Rectal smooth muscle tissue (tissue), 1 donor: ENCODE measurements around the gene CYB561D2.

Experiments used
- H3K27ac ChIP-seq: one replicate; pipeline ENCODE4 v1.7.0; 2013; ENCODE audit warnings: low read depth, low read length, inconsistent platforms
- H3K27me3 ChIP-seq: one replicate; pipeline ENCODE4 v1.7.0; 2013; ENCODE audit warnings: low read length; ENCODE audit not compliant: control insufficient read depth, insufficient read depth
- H3K36me3 ChIP-seq: one replicate; pipeline ENCODE4 v1.7.0; 2013; ENCODE audit warnings: low read length; ENCODE audit not compliant: control insufficient read depth, insufficient read depth
- H3K4me1 ChIP-seq: one replicate; pipeline ENCODE4 v1.7.0; 2013; ENCODE audit warnings: low read length; ENCODE audit not compliant: control insufficient read depth, insufficient read depth
- H3K4me3 ChIP-seq: one replicate; pipeline ENCODE4 v1.7.0; 2013; ENCODE audit warnings: low read length
- H3K9ac ChIP-seq: one replicate; pipeline ENCODE4 v1.7.0; 2013; ENCODE audit warnings: low read length

The CYB561D2 gene

DNA sequence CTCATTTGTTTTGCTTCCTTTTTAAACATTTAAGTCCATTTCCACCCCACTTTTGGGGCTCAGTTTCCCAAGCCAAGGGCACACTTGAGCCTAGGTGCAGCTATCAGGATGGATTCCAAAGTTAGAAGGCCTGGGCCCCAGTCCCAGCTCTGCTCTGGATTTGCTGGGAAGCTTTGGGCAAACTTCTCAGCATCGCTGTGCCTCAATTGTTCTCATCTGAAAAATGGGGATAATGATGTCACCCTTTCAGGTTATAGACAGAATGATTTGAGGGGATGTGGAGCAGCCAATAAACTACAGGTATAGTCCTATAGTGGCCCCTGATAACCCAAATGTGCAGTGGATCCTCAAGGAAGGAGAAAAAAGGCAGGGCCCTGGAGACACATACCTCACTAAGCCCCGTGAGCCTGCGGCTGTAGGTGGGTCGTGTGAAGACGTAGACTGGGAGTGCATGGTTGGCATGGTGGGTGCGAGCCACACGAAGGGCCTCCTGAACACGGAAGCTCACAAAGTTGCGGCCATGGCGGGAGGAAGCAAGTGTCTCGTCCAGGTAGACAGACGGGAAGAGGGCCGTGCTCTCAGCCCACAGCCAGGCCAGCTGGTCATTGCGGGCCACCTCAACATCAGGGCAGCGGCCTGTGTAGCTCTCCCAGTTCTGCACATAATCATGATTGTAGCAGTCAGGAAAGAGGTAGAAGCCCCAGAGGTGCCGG lies 31.3 kb upstream of the CYB561D2 start:
- Histone ChIP-seq H3K9ac (no peak overlapping the region), H3K4me3 (no peak overlapping the region), H3K4me1 (peaks cover 21% of the 10 kb centered on the region), H3K27ac (no peak overlapping the region), H3K36me3 (peaks cover 8% of the 10 kb centered on the region), H3K27me3 (no peaks in the 10 kb centered on the region)

DNA sequence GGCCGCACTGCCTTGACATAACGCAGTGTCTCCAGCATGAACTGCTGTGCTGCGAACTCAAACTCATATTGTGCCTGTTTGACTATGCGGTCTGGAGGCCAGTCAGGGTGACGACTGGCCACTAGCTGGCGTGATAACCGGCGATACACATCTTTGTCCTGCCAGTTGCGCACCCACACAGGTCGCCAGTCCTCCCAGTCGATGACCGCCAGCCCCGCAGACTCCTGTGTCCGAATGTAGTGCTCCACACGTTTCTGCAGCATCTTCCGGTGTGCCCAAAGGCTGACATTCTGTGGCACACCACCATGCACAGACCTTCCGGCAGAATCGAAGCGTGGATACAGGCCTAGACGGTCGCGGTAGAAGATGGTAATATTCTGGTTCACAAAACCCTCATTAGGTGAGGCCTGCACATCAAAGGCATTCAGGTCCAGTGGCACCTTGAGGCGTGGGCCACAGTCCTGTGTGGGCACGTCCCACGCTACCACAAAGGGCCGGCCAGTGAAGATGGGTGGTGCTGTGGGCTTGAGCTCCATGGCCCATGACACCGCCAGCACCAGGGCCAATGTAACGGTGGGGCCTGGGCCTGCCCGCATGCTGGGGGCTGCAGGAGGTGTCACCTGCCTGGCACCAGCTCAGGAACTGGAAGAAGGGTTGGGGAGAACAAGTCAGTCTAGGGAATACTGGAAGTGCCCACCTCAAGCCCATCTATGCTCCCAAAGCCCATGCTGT lies 30.6 kb upstream of the CYB561D2 start:
- Histone ChIP-seq H3K27me3 (no peaks in the 10 kb centered on the region), H3K9ac (peak overlapping the region; percentile 76), H3K4me3 (peak overlapping the region; percentile 94), H3K27ac (peak overlapping the region; percentile 96), H3K4me1 (peaks cover 21% of the 10 kb centered on the region), H3K36me3 (peaks cover 8% of the 10 kb centered on the region)

DNA sequence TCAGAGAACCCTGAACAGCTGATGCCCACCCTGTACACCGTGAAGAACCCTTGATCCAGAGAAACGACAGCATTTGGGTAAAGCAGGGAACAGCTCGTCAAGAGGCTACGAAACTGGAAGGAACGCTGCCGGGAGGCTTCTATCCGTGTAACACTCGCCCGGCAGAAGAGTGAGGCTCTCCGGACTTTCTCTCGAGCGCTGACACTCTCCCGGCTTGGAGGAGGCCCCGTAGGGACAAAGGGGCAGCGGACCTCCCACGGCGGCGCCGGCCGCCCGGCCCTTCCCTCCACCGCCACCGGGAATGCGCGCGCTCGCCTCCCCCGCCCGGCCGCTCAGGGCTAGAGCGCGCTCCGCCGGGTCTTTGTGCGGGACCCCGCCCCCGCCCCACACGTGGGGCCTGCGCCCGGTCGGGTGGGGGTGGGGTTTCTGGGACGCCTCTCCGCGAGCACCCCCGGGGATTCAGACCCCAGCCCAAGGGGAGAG lies 29.8 kb upstream of the CYB561D2 start:
- Histone ChIP-seq H3K36me3 (peaks cover 11% of the 10 kb centered on the region), H3K4me3 (peak overlapping the region; percentile 94), H3K27me3 (no peaks in the 10 kb centered on the region), H3K4me1 (peaks cover 21% of the 10 kb centered on the region), H3K9ac (peak overlapping the region; percentile 76), H3K27ac (peak overlapping the region; percentile 96)

DNA sequence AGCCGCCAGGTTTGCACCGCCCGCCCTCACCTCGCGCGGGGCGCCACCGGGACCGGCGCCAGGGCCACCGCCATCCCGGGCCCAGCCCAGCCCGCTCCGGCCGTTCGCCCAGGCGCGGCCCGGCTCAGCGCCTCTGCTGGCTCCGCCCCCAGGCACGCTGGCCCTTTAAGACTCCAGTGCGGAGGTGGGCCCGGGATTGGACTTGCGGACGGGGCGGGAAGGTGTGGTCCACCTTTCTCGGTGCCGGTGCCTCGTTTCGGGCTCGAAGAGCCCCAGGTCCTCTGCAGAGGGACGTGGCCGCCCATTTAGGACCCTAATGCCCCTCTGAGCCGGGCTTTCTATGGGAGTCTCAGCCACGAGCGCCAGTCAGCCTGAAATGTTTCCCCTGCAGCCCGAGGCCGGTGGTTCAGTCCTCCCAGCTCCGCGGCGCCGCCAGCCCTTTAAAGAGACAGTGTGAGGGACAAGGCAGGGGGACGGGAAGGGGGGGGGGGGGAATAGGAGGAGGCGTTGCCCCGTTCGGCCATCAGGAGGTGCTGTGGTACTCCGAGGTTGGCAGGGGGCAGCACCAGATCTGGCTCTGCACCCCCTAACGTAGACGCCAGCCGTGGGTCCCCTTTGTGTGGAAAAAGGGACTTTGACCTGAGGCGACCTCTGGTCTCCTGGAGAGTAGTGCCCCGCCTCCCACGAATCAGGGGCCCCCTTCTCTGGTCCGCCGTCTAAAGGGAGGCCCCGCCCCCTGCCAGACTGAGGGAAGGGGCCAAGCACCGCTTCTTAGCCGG lies 29.1 kb upstream of the CYB561D2 start:
- Histone ChIP-seq H3K4me1 (peaks cover 21% of the 10 kb centered on the region), H3K9ac (peak overlapping the region; percentile 93), H3K27ac (peak overlapping the region; percentile 96), H3K4me3 (peak overlapping the region; percentile 94), H3K36me3 (peaks cover 13% of the 10 kb centered on the region), H3K27me3 (no peaks in the 10 kb centered on the region)

DNA sequence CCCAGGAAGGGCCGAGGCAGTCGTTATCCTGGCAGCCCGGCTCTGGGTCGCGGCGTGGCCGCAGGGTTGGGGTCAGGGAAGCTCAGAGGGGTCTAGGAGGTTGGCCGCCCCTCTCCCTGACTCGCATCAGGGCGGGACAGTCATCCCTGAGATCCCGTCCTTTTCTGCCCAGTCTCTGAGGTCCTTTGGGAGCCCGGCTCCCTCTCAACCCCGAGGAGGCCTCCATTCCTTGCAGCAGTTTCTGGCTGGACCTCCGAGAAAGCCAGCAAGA lies 28.6 kb upstream of the CYB561D2 start:
- Histone ChIP-seq H3K4me3 (peak overlapping the region; percentile 94), H3K4me1 (peaks cover 22% of the 10 kb centered on the region), H3K27ac (peak overlapping the region; percentile 96), H3K27me3 (no peaks in the 10 kb centered on the region), H3K36me3 (peaks cover 10% of the 10 kb centered on the region), H3K9ac (no peak overlapping the region)

DNA sequence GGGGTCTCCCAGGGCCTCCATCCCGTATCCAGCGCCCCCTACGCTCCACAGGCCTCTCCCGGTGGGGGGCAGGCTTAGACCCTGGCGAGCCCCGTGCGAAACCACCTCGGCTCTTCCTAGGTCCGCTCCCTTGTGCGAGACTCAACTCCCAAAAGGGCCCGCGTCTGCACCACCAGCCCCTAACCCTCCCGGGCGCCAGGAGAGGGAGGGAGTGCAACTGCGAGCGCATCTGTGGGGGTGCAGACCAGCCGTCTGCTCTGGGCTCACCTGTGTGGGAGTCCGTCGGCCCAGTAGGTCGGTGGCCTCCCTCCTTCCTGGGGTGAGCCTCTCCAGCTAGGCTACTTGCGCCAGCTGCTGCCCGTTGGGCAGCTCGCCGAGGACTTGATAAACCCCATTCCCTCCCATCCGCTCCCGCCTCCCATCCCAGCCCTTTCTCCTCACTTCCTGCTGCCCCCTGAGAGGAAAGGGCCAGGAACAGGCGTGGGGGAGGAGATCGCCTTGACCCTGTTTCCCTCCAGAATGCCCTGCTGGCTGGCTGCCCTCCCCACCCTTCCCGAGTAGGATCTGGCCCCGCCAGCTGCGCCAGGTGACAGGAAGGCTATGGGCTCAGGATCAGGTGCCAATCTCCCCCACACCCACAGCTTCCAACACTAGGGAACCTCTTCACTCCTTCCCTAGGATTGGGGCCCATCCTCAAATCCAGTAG lies 28.1 kb upstream of the CYB561D2 start, which contains the start of gene HYAL2:
TSS of gene HYAL2 (minus strand) at position 360 of the 706 bp plus-strand sequence. CDS start 2,256 bp downstream, outside the sequence.
- Histone ChIP-seq H3K36me3 (peaks cover 10% of the 10 kb centered on the region), H3K27me3 (no peaks in the 10 kb centered on the region), H3K27ac (peak within 1 kb of the TSS; percentile 96), H3K4me1 (peaks cover 27% of the 10 kb centered on the region), H3K4me3 (peak within 1 kb of the TSS; percentile 94), H3K9ac (peak within 1 kb of the TSS; percentile 93)

DNA sequence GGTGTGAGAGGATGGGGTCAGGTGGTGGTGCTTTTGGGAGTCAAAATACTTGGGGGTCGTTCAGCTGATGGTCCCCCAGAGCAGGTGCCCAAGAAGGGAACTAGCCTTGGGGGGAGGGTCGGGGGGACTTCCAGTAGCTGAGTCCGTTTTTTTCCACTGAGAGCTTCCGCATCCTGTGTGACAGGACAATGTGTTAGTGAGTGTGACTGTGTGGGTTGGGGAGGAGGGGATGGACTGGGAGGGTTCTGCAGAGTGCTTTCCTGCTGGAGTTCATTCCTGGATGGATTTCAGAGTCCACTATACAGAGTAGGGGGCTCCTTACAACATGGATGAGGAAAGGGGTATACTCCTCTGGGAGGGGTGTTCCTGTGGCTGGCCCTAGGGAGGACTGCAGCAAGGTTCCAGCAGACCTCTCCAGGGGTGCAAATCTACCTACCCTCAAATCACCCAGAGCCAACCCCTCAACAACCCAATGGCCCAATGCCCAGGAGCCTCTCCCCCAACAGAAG lies 27.5 kb upstream of the CYB561D2 start:
- H3K4me3 ChIP-seq = no peak overlapping the region
- peaks cover 27% of the 10 kb centered on the region for H3K4me1 ChIP-seq
- H3K36me3 ChIP-seq = peaks cover 10% of the 10 kb centered on the region
- H3K9ac ChIP-seq = no peak overlapping the region
- no peaks in the 10 kb centered on the region for H3K27me3 ChIP-seq
- peak overlapping the region; percentile 96 for H3K27ac ChIP-seq

DNA sequence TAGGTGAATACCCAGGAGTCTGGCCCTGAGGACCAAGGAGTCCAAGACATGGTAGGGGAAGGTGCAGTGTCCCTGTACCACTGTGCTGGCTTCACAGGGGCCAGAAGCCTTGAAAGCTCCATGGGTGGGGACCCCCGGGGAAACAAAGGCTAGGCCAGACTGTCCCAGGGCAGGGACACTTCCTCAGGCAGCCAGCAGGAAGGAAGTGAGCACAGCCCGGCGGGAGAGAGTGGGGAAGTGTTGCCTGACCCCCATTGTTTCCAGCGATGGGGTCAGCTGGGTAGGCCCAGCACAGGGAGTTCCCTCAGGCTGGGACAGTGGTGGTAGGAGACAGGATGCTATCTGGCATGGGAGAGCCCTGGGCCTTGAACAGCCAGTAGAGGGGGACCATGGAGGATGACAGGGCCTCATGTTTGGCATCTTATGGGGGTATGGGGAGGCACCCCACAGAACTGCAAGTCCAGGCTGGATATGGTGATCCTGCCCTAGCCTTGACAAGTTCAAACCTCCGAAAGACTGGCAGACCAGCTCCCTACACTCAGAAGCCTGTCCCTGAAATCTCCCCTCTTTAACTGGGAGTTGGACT lies 27.0 kb upstream of the CYB561D2 start:
- Histone ChIP-seq H3K4me3 (no peak overlapping the region), H3K4me1 (peaks cover 33% of the 10 kb centered on the region), H3K36me3 (peaks cover 7% of the 10 kb centered on the region), H3K27ac (peak overlapping the region; percentile 38), H3K9ac (no peak overlapping the region), H3K27me3 (no peaks in the 10 kb centered on the region)

DNA sequence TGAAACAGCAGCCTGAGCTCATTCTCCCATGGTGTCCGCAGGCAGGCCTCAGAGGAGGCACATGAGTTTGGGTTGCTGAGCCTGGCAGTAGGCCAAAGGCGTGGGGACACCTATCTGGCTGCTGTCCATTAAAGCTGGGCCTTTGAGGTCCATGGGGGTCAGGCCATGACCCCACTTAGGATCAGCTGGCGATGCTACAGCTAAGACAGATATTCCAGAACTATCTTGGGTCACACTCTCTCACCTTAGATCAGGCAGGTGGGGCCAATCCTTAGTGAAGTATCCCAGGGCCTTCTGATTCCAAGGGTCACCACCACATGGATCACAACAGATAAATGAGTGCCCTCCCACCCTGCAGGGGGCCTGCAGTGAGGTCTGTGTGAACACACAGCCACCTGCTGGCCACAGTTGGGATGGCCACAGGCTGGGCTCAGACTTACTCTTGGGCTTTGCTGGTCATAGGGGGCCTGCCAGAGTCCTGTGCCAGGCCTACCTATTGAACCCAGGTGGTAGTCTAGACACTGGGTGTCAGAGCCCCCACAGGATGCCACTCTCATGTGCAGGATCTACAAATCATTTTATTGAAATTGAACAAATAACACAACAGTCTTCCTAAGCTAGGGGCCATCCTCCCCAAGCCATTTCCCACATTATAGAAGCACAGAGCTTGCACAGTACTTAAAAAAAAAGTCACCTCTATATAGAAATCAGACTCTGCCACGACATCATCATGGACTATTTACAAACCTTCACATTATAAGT lies 26.1 kb upstream of the CYB561D2 start:
- peaks cover 5% of the 10 kb centered on the region for H3K36me3 ChIP-seq
- no peak overlapping the region for H3K9ac ChIP-seq
- no peaks in the 10 kb centered on the region for H3K27me3 ChIP-seq
- no peak overlapping the region for H3K4me3 ChIP-seq
- H3K27ac ChIP-seq = peak overlapping the region; percentile 38
- H3K4me1 ChIP-seq = peaks cover 26% of the 10 kb centered on the region

DNA sequence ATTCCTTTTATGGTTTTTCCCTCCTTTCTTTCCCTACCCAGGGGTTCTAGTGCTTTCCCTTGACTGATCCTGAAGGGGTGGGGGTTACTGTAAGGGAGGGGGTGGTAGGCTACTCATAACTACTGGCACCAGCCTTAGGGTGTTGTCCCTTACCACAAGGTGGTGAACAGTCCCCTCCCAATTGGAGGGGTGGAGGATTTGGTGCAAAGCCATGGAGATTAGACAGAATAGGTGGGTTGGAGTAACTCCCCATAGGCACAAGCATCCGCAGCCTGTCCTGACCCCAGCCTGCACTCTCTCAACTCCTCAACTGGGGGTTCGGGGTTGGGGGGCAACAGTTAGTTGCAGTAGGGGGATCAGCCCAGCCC lies 25.6 kb upstream of the CYB561D2 start:
- H3K27me3 ChIP-seq = no peaks in the 10 kb centered on the region
- peaks cover 5% of the 10 kb centered on the region for H3K36me3 ChIP-seq
- H3K9ac ChIP-seq = no peak overlapping the region
- no peak overlapping the region for H3K27ac ChIP-seq
- H3K4me1 ChIP-seq = peaks cover 22% of the 10 kb centered on the region
- no peak overlapping the region for H3K4me3 ChIP-seq

DNA sequence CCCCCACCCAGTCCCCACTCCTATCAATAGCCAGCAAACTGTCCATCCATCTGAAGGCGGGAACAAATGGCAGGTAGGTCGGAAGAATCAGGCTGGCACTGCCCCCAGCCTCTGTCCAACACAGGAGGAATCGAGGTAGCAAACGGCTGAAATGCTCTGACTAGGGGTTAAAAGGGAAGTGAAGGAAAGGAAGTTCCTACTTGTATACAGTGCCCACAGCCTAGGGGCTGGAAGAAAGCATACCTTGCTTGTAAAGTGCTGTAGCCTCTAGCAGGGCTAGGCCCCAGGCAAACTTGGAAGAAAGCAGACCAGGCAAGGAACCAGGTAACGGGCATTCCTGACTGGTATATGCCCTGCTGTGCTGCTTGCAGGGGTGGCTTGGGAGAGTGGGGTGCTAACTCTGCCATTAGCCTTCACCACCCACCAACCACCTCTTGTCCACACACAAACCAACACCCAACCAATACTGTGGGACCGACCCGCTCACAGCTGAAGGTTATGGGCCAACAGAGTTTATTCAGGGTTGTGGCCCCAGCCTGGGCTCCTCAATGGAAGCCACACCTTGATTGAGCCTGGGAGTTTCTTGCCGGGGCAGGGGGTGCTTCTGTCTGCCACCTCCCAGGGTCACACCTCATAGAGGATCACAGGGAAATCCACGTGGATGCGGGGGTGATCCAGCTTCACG lies 25.0 kb upstream of the CYB561D2 start:
- Histone ChIP-seq H3K4me1 (peaks cover 17% of the 10 kb centered on the region), H3K4me3 (no peak overlapping the region), H3K9ac (no peak overlapping the region), H3K36me3 (peaks cover 10% of the 10 kb centered on the region), H3K27me3 (no peaks in the 10 kb centered on the region), H3K27ac (no peak overlapping the region)
